Activated effector memory CD4-positive, alpha-beta T cell treated with Interleukin-2 at 50 U/mL for 16 hours (primary cell): Measurements from ENCODE around the gene CEP135.

Source experiments
- DNase-seq: peaks from one replicate; pipeline ENCODE4 v3.0.0-alpha.2; 2020

The CEP135 gene

DNA sequence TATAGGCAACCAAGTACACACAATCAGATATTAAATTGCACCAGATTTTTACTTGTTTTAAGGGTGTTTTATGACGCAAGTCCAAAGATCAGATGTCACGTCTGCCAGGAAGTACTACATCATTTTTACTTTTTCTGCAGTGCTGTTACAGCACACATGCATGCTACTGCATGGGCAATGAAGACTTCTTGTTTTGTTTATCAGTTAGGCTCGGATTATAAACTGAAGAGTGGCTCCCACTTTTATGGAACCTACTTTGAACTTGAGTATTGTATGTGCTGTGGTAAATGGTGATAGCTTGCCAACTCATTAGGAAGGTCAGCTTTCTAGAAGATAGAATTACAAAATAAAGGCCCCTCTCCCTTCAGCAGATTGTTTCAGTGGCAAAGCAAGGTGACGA, 131.6 kb downstream of the CEP135 start:
- no peak for DNase-seq

DNA sequence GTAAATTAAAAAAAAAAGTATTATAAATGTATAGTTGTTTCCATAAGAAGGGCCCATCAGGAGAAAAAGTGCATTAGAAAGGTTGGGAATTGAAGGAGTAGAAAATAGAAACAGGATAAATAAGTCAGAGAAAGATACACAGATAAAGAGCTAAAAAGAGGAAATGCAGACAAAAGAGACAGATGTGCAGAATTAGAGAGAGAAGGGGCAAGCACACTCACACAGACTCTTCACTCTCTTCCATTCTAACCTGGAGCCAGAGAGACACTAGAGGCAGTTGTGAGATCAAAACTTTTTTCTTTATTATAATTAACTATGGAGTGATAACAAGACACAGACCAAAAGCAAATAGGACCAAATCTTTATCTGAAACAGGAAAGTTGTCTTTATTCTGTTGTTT, 134.1 kb downstream of the CEP135 start:
- no peak for DNase-seq
